GM21825 (cell line): ENCODE measurements around the gene COMT.

ENCODE experiments used
- ATAC-seq: cut with Tn5 transposase; IDR thresholded peaks from one replicate; pipeline ENCODE4 v1.9.1; 2021; ENCODE audit warnings: mild to moderate bottlenecking, moderate library complexity; ENCODE audit not compliant: unreplicated experiment

COMT gene

GRCh38 chr22:20009582-20010306 lies 68.2 kb downstream of the COMT start:
- no peak for ATAC-seq

GRCh38 chr22:20010307-20011122 lies 68.9 kb downstream of the COMT start:
- ATAC-seq: no peak

GRCh38 chr22:20011123-20011992 lies 69.8 kb downstream of the COMT start:
- no peak for ATAC-seq

- no peak for ATAC-seq
Measured at GRCh38 chr22:20011993-20012740, 70.6 kb downstream of the COMT start.

- ATAC-seq: no peak
Measured at GRCh38 chr22:20012741-20013331, 71.3 kb downstream of the COMT start.

GRCh38 chr22:20013382-20013871 lies 71.9 kb downstream of the COMT start:
- no peak for ATAC-seq

- no peak for ATAC-seq
Measured at GRCh38 chr22:20014526-20015186, 73.1 kb downstream of the COMT start.

- no peak for ATAC-seq
Measured at GRCh38 chr22:20015187-20015625, 73.6 kb downstream of the COMT start.

- no peak for ATAC-seq
Measured at GRCh38 chr22:20015971-20016733, 74.6 kb downstream of the COMT start.

GRCh38 chr22:20016734-20017621 lies 75.4 kb downstream of the COMT start, which contains the start of gene ARVCF:
Gene ARVCF, minus strand, starts transcription at chr22:20016823. Its CDS starts 26,029 bp downstream, at chr22:19990794.
- peak; percentile 44 for ATAC-seq

GRCh38 chr22:20017622-20017958 lies 76.0 kb downstream of the COMT start:
- no peak for ATAC-seq

GRCh38 chr22:20018001-20018400 lies 76.4 kb downstream of the COMT start:
- no peak for ATAC-seq
